HG03571 (cell line): ENCODE data around the gene AKTIP.
"Not testable (repeated sequence)": the region's sequence is repeated elsewhere in the genome, so short reads cannot be mapped to it uniquely, and the experiment has no call there.

Experiments used
- ATAC-seq: cut with Tn5 transposase; IDR thresholded peaks from one replicate; pipeline ENCODE4 v1.9.1; 2021; ENCODE audit not compliant: unreplicated experiment

The AKTIP gene

DNA sequence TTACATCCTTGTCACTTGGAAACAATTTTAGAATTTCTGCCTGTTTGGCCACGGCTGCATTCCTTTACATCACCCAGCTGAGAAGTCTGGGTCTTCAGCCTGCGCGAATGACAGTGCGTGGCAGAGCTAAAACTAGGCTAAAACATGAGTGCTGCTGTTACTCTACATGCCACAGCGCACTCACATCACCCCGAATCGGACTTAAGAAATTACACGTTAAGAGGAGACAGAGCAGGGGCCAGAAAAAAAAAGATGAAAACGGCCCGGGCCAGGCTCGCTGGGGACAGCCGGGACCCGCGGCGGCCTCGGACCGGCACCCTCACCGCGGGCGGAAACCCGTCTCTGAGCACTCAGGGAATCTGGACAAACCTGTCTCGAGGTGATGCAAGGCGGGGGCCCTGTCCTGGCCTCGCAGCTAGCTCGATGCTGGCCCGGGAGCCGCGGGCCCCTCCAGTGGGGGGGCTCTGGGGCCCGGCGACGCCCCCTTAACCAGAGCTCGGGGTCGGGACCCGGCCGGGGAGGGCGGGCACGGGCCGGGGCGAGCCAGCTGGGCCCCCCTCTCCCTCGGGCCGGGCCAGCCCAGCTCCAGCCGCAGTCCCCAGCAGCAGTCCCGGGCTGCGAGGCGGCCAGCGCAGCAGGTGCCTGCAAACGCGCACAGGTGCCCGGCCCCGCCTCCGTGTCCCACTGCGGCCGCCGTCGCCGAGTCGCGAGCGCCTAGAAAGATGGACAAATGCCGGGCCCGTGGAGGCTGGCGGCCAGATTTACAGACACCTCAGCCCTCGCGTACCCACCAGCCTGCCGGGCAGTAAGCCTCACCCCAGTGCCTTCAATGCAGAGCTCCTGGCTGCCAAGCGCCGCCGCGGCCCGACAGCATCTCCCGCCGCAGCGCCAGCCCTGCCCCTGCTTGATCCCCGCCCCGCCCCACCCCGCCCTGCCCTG is at the start of gene AKTIP:
AKTIP (minus strand) TSS at position 879 of the 939 bp plus-strand sequence. CDS start 2,950 bp downstream, outside the sequence.
- ATAC-seq = peak; percentile 26

DNA sequence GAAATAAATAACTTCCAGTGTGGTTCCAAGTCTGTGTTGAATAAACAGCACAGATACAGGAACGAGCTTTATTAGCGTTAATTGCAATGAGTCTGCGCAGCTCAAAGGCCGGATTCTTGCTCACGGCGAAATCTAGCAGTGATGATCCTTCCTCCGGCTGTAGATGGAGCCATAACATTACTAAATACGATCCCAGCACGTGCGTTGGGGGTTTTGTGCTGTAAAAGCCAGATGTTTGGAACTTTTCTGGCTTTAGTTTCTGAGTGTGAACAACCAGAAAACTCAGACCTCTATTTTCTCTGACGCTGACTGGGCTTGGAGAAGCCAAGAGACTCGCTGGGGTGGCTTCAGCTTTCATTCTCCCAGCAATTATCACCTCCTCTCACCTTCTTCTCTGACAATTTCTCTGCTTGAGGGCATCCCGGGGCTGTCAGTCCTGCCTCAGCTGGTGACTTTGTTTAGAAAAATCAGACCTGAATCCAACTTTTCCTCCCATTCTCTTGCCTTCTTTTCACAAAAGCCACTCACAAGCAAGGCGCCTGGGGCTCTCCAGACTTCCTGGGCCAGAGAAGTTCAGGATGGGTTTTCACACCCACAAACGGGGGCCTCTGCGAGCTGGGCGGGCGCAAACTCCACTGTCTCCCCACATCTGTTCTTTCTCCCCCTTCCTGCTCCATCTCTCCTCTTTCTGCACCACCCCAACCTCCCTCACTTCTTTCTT is 47.1 kb upstream of the AKTIP start:
- ATAC-seq = no peak

DNA sequence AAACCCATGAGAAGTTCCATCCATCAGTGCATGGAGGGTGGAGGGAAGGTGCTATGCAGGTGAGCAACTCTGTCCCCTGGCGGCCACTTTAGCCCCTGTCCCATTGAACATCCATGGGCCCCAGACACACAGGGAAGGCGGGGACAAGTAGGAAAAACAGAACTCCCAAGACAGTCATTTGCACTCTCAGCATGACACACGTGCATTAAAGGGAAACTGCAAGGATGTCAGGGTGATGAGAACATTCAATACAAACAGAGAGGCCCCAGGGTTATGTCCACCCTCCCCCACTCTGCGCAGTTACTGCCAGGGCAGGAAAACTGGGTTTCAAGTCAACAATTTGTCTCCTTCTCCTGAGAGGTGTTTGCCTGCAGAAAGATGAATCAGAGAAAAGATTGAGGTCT is 44.0 kb upstream of the AKTIP start:
- ATAC-seq = no peak

DNA sequence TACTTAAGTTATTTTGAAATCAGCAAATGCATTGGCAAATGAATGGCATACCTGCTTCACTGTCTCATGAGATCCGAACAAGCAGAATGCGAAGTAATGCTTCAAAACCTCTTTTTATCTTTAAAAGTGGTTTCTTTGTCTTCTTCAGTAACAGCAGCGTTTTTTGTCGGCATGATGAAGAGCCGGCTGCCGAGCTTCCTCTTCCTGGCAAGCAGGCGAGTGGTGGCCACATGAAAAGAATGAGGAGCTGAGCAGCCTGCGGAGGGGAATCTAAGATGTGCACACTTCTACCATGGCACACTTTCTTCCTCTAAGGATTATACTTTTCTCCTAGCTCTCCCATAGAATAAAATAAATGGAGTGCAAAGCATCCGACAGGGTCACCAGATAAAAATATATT is 42.4 kb upstream of the AKTIP start:
- ATAC-seq = no peak

DNA sequence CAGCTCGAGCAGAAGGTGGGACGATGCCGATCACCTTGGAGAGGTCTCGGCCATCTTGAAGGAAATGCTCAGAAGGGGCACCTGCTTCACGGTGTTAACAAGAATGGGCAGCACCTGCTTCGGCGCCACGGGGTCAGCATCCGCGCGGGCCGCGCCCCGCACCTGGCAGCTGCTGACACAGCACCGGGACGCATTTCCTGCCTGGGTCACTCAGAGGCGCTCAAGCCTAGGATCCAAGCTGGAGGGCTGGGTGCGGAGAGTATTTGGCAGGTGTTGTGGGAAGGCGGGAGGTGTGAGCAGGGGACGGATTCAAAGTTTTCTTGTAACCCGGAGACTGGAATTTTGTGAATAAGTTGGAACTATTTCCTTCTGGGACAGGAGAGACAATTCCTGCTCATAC is 39.3 kb upstream of the AKTIP start:
- ATAC-seq = no peak

DNA sequence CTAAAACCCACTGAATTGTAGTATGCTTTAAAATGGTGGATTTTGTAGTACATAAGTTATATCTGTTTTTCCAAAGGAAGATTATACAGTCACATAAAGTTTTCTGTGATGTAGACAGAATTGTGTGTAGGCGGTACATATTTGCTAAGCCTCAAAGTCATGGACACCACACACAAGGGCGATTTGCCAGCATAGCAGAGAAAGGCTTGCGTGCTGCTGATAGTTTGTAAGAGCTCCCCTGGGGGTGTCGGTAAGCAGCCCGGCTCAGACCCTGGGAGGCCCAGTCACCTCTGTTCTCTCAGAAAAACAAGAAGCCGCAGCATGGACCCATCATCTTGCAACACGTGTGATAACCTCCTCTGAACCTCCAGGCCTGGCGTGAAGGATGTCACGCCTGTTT is 38.3 kb upstream of the AKTIP start:
- ATAC-seq = no peak

DNA sequence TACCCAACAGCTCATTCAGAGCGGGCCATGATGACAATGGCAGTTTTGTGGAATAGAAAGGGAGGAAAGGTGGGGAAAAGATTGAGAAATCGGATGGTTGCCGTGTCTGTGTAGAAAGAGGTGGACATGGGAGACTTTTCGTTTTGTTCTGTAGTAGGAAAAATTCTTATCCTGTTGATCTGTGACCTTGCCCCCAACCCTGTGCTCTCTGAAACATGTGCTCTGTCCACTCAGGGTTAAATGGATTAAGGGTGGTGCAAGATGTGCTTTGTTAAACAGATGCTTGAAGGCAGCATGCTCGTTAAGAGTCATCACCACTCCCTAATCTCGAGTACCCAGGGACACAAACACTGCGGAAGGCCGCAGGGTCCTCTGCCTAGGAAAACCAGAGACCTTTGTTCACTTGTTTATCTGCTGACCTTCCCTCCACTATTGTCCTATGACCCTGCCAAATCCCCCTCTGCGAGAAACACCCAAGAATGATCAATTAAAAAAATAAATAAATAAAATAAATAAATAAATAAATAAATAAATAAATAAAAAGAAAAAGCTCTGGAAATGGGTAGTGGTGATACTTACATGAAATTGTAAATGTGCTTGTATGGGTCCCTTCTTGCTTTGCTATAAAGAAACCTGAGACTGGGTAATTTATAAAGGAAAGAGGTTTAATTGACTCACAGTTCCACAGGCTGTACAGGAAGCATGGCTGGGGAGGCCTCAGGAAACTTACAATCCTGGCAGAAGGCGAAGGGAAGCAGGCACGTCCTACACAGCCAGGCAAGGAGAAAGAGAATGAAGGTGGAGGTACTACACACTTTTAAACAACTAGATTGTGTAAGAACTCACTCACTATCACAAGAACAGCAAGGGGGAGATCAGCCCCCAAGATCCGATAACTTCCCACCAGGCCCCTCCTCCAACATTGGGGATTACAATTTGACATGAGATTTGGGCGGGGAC is 37.0 kb upstream of the AKTIP start:
- ATAC-seq = not testable (repeated sequence)

DNA sequence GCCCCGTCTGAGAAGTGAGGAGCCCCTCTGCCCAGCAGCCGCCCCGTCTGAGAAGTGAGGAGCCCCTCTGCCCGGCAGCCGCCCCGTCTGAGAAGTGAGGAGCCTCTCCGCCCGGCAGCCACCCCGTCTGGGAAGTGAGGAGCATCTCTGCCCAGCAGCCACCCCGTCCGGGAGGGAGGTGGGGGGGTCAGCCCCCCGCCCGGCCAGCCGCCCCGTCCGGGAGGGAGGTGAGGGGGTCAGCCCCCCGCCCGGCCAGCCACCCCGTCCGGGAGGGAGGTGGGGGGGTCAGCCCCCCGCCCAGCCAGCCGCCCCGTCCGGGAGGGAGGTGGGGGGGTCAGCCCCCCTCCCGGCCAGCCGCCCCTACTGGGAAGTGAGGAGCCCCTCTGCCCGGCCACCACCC is 36.3 kb upstream of the AKTIP start:
- not testable (repeated sequence) for ATAC-seq

DNA sequence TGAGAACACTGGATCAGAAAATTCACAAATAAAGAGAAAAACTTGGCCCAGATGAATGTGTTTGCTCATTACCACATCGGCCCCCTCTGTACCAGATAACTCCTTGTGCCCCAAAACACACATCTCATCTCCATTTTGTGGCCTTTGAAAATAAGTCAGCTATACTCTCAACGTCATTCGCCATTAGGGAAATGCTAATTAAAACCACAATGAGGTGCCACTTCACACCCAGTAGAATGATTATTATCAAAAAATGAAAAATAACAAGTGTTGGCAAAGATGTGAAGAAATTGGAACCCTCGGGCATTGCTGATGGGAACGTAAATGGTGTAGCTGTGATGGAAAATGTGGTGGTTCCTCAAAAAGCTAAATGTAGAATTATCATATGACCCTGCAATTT is 34.6 kb upstream of the AKTIP start:
- no peak for ATAC-seq

DNA sequence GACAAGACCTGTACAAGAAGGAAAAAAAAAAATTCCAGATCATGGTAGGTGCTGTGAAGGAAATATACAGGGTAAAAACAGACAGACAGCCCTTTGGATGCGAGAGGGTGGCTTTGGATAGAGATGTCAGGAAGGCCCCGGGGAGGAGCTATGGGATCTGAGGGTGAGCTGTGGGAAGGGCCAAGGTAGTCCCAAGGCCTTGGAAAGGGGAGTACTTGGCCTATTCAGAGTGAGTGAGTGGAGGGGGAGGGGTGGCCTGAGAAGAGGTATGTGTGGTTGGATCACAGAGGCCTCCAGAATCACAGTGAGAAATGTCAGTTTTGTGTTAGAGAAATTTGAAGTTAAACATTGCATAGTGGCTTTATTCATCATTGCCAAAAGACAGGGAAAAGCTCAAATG is 31.2 kb upstream of the AKTIP start:
- ATAC-seq = no peak

DNA sequence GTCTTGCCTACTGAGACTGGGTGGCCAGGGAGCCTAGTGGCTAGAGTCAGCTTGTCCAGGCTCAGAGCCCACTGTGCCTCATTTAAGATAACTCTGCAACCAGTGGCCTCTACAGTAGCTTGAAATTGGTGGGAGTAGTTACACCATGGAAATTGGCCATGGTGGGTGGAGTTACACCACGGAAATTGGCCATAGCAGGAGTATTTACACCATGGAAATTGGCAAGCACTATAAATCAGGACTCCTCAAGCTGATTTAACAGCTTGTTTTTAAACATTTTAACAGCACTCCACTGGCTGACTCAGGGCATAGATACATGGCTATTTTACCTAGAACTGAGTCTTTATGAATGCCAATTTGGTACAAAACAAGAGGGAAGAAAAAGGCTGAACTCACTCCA is 27.7 kb upstream of the AKTIP start:
- ATAC-seq = no peak

DNA sequence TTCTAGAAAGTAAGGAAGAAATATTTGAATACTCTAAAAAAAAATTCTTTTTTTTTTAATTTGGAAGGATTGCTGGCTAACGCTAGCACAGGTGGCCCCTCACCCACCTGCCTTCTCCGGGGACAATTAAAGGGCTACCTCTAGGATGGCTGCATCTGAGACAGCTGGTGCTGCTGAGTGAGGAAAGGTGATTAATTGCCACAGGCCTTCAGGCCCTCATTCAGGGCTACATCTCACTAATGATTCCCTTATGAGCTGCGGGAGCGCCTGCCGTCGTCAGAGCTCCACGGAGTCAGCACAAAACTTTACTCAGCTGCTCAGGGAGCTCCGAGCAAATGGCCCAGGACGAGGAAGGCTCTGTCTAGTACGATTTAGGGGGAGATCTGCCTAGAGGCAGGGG is 27.0 kb upstream of the AKTIP start:
- ATAC-seq = no peak

DNA sequence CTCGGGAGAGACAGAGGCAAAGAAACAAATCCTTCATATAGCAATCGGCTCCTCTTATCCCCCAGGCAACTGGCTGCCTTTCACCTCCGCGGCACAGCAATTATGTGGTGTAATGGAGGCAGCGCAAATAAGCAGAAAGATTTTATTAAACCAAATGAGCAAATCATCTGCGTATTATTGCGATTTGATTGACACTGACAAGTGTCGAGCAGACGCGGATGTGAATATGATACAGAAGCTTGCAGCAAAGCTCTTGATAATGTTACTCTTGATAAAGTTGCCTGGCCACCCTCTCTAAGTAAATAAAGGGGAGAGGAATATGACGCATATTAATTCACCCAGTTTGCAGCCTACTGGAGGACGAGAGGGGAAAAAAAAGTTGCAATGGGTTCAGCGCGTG is 26.5 kb upstream of the AKTIP start:
- ATAC-seq = no peak

DNA sequence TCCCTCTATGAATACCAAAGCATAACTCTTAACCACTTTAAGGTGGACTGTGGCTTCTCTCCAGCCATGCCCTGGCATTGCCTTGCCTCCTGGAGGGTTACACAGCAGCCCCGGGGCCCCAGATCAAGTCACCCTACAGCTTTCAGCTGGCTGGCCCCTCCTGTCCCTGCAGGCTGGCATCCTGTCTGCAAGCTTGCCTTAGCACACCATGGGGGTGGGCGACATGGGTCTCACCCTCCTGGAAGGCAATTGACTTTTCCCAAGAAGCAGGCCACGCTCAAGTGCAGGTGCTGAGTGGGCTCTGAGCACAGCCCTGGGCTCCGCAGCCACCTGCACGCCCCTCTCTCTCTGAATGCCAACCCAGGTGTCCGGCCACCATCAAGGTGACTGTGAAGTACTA is 25.8 kb upstream of the AKTIP start:
- no peak for ATAC-seq

DNA sequence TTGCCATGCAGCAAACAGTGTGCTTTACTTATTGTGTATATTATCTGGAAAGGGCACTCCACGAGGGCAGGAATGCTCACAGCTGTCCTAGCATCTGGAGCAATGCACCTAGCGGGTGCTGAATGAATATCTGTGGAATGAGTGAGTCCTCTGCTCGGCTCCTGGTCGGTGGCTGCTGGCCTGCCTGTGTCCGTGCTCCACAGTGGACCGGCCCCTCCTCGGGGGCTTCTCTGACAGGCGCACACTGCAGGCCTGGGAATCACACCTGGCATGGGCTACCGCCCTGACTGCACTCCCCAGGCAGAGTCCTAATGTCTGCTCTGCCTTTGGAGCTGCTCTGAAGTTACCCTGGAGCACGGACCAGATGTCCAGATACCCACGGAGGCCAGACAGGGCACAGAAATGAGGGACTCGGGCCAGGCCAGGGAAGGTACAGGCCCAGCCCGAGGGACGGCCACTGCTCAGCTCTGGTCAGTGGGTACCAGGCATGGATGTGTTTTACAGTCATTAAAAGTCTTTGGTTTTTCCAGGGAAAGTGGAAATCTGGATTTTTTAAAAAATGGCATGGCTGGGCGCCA is 21.1 kb upstream of the AKTIP start:
- ATAC-seq = no peak

DNA sequence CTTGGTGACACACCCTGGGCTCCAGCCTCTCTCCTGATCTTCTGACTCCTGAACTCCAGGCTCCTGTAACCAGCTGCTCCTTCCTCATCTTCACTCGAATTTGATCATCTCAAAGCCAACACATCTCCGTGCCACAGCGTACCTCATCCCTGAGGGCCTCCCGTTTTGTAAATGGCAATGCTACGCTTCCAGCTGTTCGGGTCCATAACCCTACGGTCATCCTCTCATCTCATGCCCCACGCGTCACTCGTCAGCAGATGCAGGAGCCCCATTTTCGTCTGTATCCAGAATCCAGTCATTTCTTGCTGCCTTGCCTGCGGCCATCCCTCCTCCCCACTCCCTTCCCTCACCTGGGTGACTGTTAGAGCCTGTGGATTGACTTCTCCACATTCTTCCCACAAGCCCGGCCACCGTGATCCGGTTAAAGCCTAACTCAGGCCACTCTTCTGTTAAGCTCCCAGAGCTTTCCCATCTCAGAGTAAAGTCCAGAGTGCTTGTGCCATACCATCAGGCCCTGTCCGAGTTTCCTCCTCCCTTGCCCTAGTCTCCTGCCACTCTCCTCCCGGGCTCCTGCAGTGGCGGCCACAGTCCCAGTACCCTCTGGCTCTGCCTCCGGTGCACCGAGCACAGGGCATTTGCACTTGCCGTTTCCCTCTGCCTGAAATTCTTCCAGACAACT is 20.3 kb upstream of the AKTIP start:
- ATAC-seq = no peak

DNA sequence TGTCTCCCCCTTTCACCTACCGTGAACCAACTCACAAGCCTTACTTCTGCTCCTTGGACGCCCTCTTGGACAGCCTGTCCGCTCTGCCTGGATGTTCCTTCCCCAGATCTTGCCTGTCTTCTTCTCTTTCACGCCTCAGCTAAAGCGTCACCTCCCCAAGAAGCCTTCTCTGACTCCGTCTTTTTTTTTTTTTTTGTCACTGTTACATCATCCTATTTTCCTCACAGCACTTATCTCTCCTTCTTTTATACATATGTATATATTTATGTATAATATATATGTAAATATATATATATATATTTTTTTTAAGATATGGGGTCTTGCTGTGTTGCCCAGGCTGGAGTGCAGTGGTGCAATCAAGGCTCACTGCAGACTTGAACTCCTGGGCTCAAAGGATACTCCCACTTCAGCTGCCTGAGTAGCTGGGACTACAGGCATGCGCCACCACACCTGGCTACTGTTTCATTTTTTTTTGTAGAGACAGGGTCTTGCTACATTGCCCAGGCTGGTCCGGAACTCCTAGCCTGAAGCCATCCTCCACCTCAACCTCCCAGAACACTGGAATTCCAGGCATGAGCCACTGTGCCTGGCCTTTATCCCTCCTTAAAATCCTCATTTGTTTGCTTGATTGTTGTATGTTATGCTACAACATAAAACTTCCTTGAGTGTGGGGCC is 16.5 kb upstream of the AKTIP start:
- no peak for ATAC-seq

DNA sequence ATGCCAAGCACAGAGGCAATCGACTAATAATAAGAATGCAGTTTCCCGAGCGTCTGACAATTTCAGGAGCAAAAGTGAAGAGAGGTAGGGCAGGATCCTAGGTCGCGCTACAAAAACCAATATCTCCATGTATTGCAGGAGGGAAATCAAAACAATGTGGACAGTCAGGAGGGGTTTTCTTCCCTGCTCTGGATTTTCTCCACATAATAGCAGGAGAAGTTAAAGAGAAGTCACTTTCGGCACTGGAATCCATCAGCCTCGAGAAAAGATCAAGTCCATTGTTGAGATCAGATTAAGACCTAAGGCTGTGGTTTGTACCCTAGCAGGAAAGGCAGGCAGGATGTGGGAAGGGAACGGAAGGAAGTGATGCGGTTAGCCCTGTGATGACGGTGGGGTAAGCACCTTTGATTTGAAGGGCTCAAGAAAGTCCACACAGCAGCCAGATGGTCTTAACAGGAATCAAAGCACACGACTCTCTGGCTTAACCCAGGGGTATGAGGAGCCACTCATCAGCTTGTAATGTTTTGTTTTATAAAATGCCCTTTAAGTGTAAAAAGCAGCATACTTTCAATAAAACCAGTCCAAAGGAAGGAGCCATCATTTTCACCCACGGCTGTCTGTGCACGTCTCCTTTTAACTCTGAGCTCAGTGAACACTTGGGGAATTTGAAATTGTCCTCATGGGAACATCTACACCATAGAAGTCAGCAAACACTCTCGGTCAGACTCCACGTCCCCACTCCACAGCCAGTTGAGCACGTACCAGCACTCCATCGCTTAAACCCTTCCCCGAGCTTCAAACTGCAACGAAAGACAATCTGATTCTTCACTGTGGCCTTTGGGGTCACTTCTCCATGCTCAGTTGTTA is 15.8 kb upstream of the AKTIP start:
- peak; percentile 98 for ATAC-seq

DNA sequence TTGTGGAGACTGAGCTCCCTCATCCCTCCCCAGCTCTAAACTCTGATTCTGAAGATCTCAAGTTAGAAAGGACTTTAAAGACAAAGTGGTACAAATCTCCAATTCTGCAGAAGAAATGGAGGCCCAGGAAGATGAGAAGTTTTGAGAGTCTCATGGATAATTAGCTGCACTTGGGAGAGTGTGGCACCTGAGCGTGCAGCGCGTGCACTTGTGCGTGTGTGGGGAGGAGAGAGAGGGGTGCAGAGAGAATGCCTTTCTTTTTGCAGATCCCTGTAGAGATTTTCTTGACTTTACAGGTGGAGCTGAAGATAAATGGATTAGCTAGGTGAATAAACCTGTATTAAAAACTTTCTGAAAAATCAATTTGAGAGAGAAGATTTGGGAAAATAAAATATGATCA is 14.8 kb upstream of the AKTIP start:
- ATAC-seq = no peak
